Spleen (tissue), 11 donors: ENCODE measurements around the gene ATP4A. TPM values are rescaled to one million over a fixed set of nuclear protein-coding genes. Genes with fewer than 3 reads are reported as not detected.

Source experiments
- DNase-seq: peaks from one replicate; pipeline ENCODE4 v3.0.0-alpha.2; 2020
- H3K27ac ChIP-seq, 8 donors: fragments of 200-600 bp; sonication (generic) in 7 of 8; 1 replicate in 4 of 8; 2 replicates in 4 of 8; pipeline versions ENCODE4 v1.5.0 to v1.8.0; 2016 to 2021; ENCODE audit warnings: inconsistent platforms in 4 of 8, mild to moderate bottlenecking in 4 of 8, moderate library complexity in 1 of 8
- H3K27me3 ChIP-seq, 7 donors: fragments of 200-600 bp; sonication (generic) in 6 of 7; replicated peaks in 1 of 7; 1 replicate in 4 of 7; 2 replicates in 3 of 7; pipeline versions ENCODE4 v1.5.0 to v1.8.0; 2016 to 2021; ENCODE audit warnings: inconsistent platforms in 3 of 7, mild to moderate bottlenecking in 1 of 7
- H3K36me3 ChIP-seq, 6 donors: fragments of 200-600 bp; sonication (generic) in 5 of 6; 1 replicate in 4 of 6; 2 replicates in 2 of 6; pipeline versions ENCODE4 v1.5.0 to v1.8.0; 2016 to 2021; ENCODE audit warnings: inconsistent platforms in 2 of 6
- H3K4me1 ChIP-seq, 6 donors: fragments of 200-600 bp; sonication (generic) in 5 of 6; 1 replicate in 3 of 6; 2 replicates in 3 of 6; pipeline versions ENCODE4 v1.5.0 to v1.8.0; 2016 to 2021; ENCODE audit warnings: inconsistent platforms in 3 of 6
- H3K4me3 ChIP-seq, 8 donors: fragments of 200-600 bp; sonication (generic) in 7 of 8; 1 replicate in 4 of 8; 2 replicates in 4 of 8; pipeline versions ENCODE4 v1.5.0 to v1.8.0; 2016 to 2021; ENCODE audit warnings: inconsistent platforms in 4 of 8, mild to moderate bottlenecking in 4 of 8, moderate library complexity in 2 of 8
- H3K9me3 ChIP-seq, 8 donors: fragments of 200-600 bp; sonication (generic) in 7 of 8; 1 replicate in 4 of 8; 2 replicates in 4 of 8; pipeline versions ENCODE4 v1.5.0 to v1.8.0; 2016 to 2021; ENCODE audit warnings: inconsistent platforms in 4 of 8
- POLR2A ChIP-seq, 3 donors: fragments of 450-650 bp; IDR thresholded peaks; one replicate each; pipeline ENCODE4 v1.5.1; 2017; ENCODE audit warnings: antibody characterized with exemption in 3 of 3, mild to moderate bottlenecking in 1 of 3
- POLR2AphosphoS5 ChIP-seq, 3 donors: sonication (generic); formaldehyde crosslinking; IDR thresholded peaks; one replicate each; pipeline ENCODE4 v1.5.1; 2017; ENCODE audit warnings: antibody characterized with exemption in 3 of 3
- WGBS, 5 donors: extraction: QIAGEN DNeasy Blood & Tissue Kit in 3 of 5; methylation state at CpG; one replicate each; pipeline versions ENCODE4 v1.1.5 to v1.1.7; 2013 to 2018; 5-methylcytosine and 5-hydroxymethylcytosine counted together
- intact Hi-C: fragments of 100-400 bp; cut with DNase I; formaldehyde crosslinking; loops from one replicate; pipeline ENCODE4 v1.15.0; 2023; ENCODE audit warnings: low total_unique reads
- polyA plus RNA-seq, 3 donors: library from polyadenylated mRNA; stranded (reverse); fragments of 200-250 nt; gene quantifications; one replicate each; pipeline ENCODE4 v1.2.1, GENCODE V29; 2013
- total RNA-seq, 7 donors: library from RNA; depleted of rRNA in 3 of 7; stranded (reverse); fragments of >200 nt in 3 of 7; fragmentation: NEBNext Ultra II Directional in 4 of 7; extraction: Animal tissue kit (Norgen Biotek cat#: 25700) in 4 of 7; gene quantifications; one replicate each; pipeline versions ENCODE4 v1.1.0 to v1.2.1, GENCODE V29; 2016 to 2021
- TF ChIP-seq, protein P1 (sequence below), 11 experiments: fragments of 200-600 bp in 7 of 11; fragments of 450-650 bp in 4 of 11; sonication (generic) in 4 of 11; IDR thresholded peaks in 8 of 11; conservative IDR thresholded peaks in 3 of 11; 1 replicate in 7 of 11; 2 replicates in 4 of 11; pipeline versions ENCODE4 v1.4.0 to v1.8.0; 2016 to 2021; ENCODE audit warnings: antibody characterized with exemption in 11 of 11, inconsistent platforms in 4 of 11, mild to moderate bottlenecking in 1 of 11
- donor health status: healthy with polysubstance abuse.
- donor health status: DM: no; HTN: no; CAD: no; lungs with moderate emphysema.
- donor health status: DM: no; HTN: no; CAD: no.
- donor health status: Bipolar disorder and iron deficiency.
- donor health status: healthy.
- donor health status: DM: no; HTN: no; CAD: no.
- donor health status: DM: yes; HTN: yes; CAD: no.

The ATP4A gene
- total and polyA plus RNA-seq, 10 donors: not detected

DNA sequence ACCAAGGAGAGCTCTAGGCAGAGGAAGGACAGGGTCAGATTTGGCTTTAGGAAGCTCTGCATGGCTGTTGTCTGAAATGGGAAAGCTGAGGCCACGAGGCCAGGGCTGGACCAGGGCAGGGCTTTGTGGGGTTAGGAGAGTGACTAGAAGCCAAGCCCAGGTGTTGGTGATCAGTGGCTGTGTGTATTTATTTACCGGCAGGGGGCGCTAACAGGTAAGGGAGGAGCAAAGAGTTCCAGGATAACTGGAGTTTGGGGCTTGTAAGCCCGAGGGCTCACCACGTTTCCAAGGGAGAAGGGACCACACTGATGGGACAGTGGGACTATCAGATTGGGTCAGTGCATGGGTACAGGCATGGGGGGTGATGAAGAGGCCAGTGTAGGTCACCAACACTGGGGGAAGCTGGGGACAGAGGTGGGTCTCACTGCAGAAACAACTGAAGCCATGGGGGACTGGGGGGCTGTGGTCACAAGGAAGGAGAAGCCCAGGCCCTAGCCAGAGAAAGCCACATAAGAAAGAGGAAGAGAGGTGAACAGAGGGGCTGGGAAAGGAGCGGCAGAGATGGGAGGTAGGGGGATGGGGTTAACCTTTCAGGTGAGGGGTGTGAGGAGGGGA is 14.2 kb downstream of the ATP4A start:
- DNase-seq: no peak
- Histone ChIP-seq H3K27me3 (no peaks in the 10 kb centered on the region), H3K27ac (no peak overlapping the region), H3K36me3 (peaks cover 0 to 41% (median 2%) of the 10 kb centered on the region in 6 donors), H3K4me1 (peaks cover 14 to 41% (median 27%) of the 10 kb centered on the region in 6 donors), H3K4me3 (no peak overlapping the region), H3K9me3 (no peaks in the 10 kb centered on the region)
- WGBS, 5 donors: 18 to 28% (median 23%) methylated on average over 6 of the region's 6 CpGs
- TF ChIP-seq POLR2A (IDR thresholded peaks at IDR 0.05) (no peak), POLR2AphosphoS5 (IDR thresholded peaks at IDR 0.05) (no peak)
- TF ChIP-seq, protein P1, sequence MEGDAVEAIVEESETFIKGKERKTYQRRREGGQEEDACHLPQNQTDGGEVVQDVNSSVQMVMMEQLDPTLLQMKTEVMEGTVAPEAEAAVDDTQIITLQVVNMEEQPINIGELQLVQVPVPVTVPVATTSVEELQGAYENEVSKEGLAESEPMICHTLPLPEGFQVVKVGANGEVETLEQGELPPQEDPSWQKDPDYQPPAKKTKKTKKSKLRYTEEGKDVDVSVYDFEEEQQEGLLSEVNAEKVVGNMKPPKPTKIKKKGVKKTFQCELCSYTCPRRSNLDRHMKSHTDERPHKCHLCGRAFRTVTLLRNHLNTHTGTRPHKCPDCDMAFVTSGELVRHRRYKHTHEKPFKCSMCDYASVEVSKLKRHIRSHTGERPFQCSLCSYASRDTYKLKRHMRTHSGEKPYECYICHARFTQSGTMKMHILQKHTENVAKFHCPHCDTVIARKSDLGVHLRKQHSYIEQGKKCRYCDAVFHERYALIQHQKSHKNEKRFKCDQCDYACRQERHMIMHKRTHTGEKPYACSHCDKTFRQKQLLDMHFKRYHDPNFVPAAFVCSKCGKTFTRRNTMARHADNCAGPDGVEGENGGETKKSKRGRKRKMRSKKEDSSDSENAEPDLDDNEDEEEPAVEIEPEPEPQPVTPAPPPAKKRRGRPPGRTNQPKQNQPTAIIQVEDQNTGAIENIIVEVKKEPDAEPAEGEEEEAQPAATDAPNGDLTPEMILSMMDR (IDR thresholded peaks at IDR 0.05 in 8 of 11, conservative IDR thresholded peaks at IDR 0.05 in 3 of 11): peak; percentile 59 to 89 (median 77)
- intact Hi-C loops: no loop called here

DNA sequence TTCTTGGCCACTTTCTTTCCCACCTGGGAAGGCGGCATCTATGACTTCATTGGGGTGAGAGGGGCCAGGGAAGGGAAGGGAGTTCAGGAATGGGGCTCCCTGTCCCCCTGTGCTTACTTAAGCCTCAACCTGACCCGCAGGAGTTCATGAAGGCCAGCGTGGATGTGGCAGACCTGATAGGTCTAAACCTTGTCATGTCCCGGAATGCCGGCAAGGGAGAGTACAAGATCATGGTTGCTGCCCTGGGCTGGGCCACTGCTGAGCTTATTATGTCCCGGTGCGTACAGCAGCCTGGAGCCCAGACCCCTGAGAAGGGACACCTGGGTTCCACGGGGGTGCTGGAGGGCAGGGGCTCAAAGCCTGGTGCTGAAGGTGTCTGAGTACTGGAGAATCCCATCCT is 16.9 kb downstream of the ATP4A start:
- Histone ChIP-seq H3K36me3 (peaks cover 0 to 49% (median 2%) of the 10 kb centered on the region in 6 donors), H3K4me3 (peak overlapping the region in 6 of 8 donors; percentile 64 to 93 (median 78)), H3K27ac (peak overlapping the region in 1 of 8 donors; percentile 86), H3K4me1 (peaks cover 17 to 46% (median 30%) of the 10 kb centered on the region in 6 donors), H3K27me3 (no peaks in the 10 kb centered on the region), H3K9me3 (no peaks in the 10 kb centered on the region)
- intact Hi-C loops: no loop called here
- TF ChIP-seq POLR2A (IDR thresholded peaks at IDR 0.05): no peak
- TF ChIP-seq, protein P1 (IDR thresholded peaks at IDR 0.05 in 8 of 11, conservative IDR thresholded peaks at IDR 0.05 in 3 of 11): no peak
- TF ChIP-seq POLR2AphosphoS5 (IDR thresholded peaks at IDR 0.05): no peak
- 88 to 93% (median 90%) methylated on average over 8 of the region's 8 CpGs for WGBS, 5 donors
- no peak for DNase-seq

DNA sequence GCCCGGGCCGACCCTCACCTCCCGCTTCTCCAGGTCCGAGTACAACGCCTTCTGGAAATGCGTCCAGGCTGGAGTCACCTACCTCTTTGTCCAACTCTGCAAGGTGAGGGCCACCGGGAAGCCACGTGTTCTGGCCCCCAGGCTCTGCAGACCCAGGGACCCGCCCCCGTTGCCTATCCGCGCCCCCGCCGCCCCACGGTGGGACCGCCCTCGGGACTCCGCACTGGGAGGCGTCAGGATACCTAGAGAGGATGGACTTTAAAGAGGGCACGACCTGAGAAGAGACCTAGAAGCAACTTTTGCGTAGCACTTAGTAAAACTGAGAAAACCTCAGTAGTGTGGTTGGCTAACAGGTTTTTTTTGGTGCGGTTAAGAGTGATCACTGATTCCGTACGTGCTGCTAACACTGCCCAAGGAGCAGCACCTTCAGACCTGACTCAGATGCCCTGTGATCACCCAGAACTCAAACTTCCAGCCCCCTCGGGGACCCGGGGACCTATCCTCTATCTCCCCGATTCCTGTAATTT is 17.5 kb downstream of the ATP4A start:
- Histone ChIP-seq H3K4me1 (peaks cover 17 to 47% (median 30%) of the 10 kb centered on the region in 6 donors), H3K27me3 (no peaks in the 10 kb centered on the region), H3K4me3 (peak overlapping the region; percentile 64 to 93 (median 76)), H3K9me3 (no peaks in the 10 kb centered on the region), H3K36me3 (peaks cover 0 to 42% (median 2%) of the 10 kb centered on the region in 6 donors), H3K27ac (peak overlapping the region; percentile 71 to 91 (median 87))
- intact Hi-C loops: no loop called here
- TF ChIP-seq POLR2AphosphoS5 (IDR thresholded peaks at IDR 0.05) (no peak), POLR2A (IDR thresholded peaks at IDR 0.05) (peak in 1 of 3 donors; percentile 0)
- TF ChIP-seq, protein P1 (IDR thresholded peaks at IDR 0.05 in 8 of 11, conservative IDR thresholded peaks at IDR 0.05 in 3 of 11): no peak
- 2 to 3% (median 2%) methylated on average over 20 to 27 of the region's 27 CpGs for WGBS, 5 donors
- DNase-seq: peak; percentile 86
